WTC11 (cell line): ENCODE data around the gene CX3CR1. TPM values are rescaled to one million over a fixed set of nuclear protein-coding genes. Genes with fewer than 3 reads are reported as not detected.

ENCODE experiments used
- ATAC-seq: fragments of 200-7000 bp; cut with Tn5 transposase; 2 replicates; pipeline ENCODE4 v1.10.0; 2021; ENCODE audit warnings: mild to moderate bottlenecking, moderate library complexity
- CTCF ChIA-PET: fragments of 300-600 bp; sonication (Branson Sonifier 250); formaldehyde crosslinking; loops from one replicate; lab custom pipeline; 2021; ENCODE audit warnings: antibody characterized with exemption; lab: Charles Lee
- POLR2A ChIA-PET: fragments of 350-600 bp; sonication (Branson Sonifier 250); formaldehyde crosslinking; loops from one replicate; lab custom pipeline; 2021; ENCODE audit warnings: antibody characterized with exemption; lab: Charles Lee
- DNase-seq: peaks from one replicate; pipeline ENCODE4 v3.0.0; 2021; ENCODE audit warnings: low spot score
- H3K27ac Mint-ChIP-seq: 2 replicates; pipeline ENCODE4 v1.8.0; 2021; ENCODE audit warnings: mixed read lengths
- H3K27me3 Mint-ChIP-seq: 2 replicates; pipeline ENCODE4 v1.8.0; 2021; ENCODE audit warnings: low read depth, mild to moderate bottlenecking, moderate library complexity, mixed read lengths
- H3K36me3 Mint-ChIP-seq: 2 replicates; pipeline ENCODE4 v1.8.0; 2021; ENCODE audit warnings: mixed read lengths
- H3K4me1 Mint-ChIP-seq: 2 replicates; pipeline ENCODE4 v1.8.0; 2022; ENCODE audit warnings: mixed read lengths
- H3K4me3 Mint-ChIP-seq: 2 replicates; pipeline ENCODE4 v1.8.0; 2021; ENCODE audit warnings: mild to moderate bottlenecking, moderate library complexity, mixed read lengths
- H3K9me3 Mint-ChIP-seq: 2 replicates; pipeline ENCODE4 v1.8.0; 2021; ENCODE audit warnings: mixed read lengths
- CREM ChIP-seq: sonication (generic); formaldehyde crosslinking; IDR thresholded peaks from 2 replicates; pipeline ENCODE4 v1.8.1; 2022; ENCODE audit warnings: mild to moderate bottlenecking, missing genetic modification reagents, moderate library complexity
- E2F5 ChIP-seq: sonication (generic); formaldehyde crosslinking; IDR thresholded peaks from 2 replicates; pipeline ENCODE4 v1.8.1; 2022; ENCODE audit warnings: mild to moderate bottlenecking, moderate library complexity, missing genetic modification reagents
- EMX1 ChIP-seq: fragments of 250-450 bp; sonication (Bioruptor Pico); IDR thresholded peaks from 2 replicates; pipeline ENCODE4 v1.8.0; 2021; ENCODE audit warnings: mild to moderate bottlenecking
- ESRRA ChIP-seq: sonication (generic); formaldehyde crosslinking; IDR thresholded peaks from 2 replicates; pipeline ENCODE4 v1.8.1; 2022; ENCODE audit warnings: mild to moderate bottlenecking, missing genetic modification reagents, borderline replicate concordance
- GRHL2 ChIP-seq: fragments of 250-450 bp; sonication (Bioruptor Pico); IDR thresholded peaks from 2 replicates; pipeline ENCODE4 v1.8.0; 2022; ENCODE audit warnings: mild to moderate bottlenecking, moderate library complexity; ENCODE audit not compliant: insufficient replicate concordance, severe bottlenecking
- HMGA2 ChIP-seq: fragments of 250-450 bp; sonication (Bioruptor Pico); IDR thresholded peaks from 2 replicates; pipeline ENCODE4 v1.4.0; 2021; ENCODE audit warnings: mild to moderate bottlenecking, moderate library complexity
- MYBL2 ChIP-seq: sonication (generic); formaldehyde crosslinking; IDR thresholded peaks from 2 replicates; pipeline ENCODE4 v1.8.1; 2023; ENCODE audit warnings: mild to moderate bottlenecking, moderate library complexity, missing genetic modification reagents
- NR1H2 ChIP-seq: sonication (generic); formaldehyde crosslinking; IDR thresholded peaks from 2 replicates; pipeline ENCODE4 v1.9.0; 2021; ENCODE audit warnings: mild to moderate bottlenecking, moderate library complexity, missing genetic modification reagents
- PRDM15 ChIP-seq: sonication (generic); formaldehyde crosslinking; IDR thresholded peaks from 2 replicates; pipeline ENCODE4 v1.8.0; 2022; ENCODE audit warnings: missing genetic modification reagents
- PRRX2 ChIP-seq: fragments of 250-450 bp; sonication (Bioruptor Pico); IDR thresholded peaks from 2 replicates; pipeline ENCODE4 v1.8.0; 2021; ENCODE audit warnings: mild to moderate bottlenecking
- SP1 ChIP-seq: sonication (generic); formaldehyde crosslinking; conservative IDR thresholded peaks from 2 replicates; pipeline ENCODE4 v1.8.1; 2022; ENCODE audit warnings: missing genetic modification reagents
- TEAD1 ChIP-seq: sonication (generic); formaldehyde crosslinking; IDR thresholded peaks from 2 replicates; pipeline ENCODE4 v1.8.0; 2022; ENCODE audit warnings: mild to moderate bottlenecking, missing genetic modification reagents
- ZMAT4 ChIP-seq: fragments of 250-450 bp; sonication (Bioruptor Pico); IDR thresholded peaks from 2 replicates; pipeline ENCODE4 v1.9.0; 2021; ENCODE audit warnings: mild to moderate bottlenecking
- ZNF281 ChIP-seq: sonication (generic); formaldehyde crosslinking; IDR thresholded peaks from 2 replicates; pipeline ENCODE4 v1.8.0; 2023; ENCODE audit warnings: mild to moderate bottlenecking, missing genetic modification reagents
- ZNF423 ChIP-seq: fragments of 250-450 bp; sonication (Bioruptor Pico); IDR thresholded peaks from 2 replicates; pipeline ENCODE4 v2.1.2; 2022; ENCODE audit warnings: mild to moderate bottlenecking, moderate library complexity
- ZNF512 ChIP-seq: sonication (generic); formaldehyde crosslinking; IDR thresholded peaks from 2 replicates; pipeline ENCODE4 v1.8.1; 2022; ENCODE audit warnings: missing genetic modification reagents, borderline replicate concordance
- ZNF532 ChIP-seq: fragments of 250-450 bp; sonication (Bioruptor Pico); IDR thresholded peaks from 2 replicates; pipeline ENCODE4 v1.9.0; 2021; ENCODE audit warnings: mild to moderate bottlenecking, borderline replicate concordance
- ZSCAN18 ChIP-seq: fragments of 250-450 bp; sonication (Bioruptor Pico); IDR thresholded peaks from 2 replicates; pipeline ENCODE4 v2.1.2; 2022; ENCODE audit warnings: mild to moderate bottlenecking, moderate library complexity
- total RNA-seq: library from RNA; stranded (reverse); gene quantifications from 3 replicates; pipeline ENCODE4 v1.2.3, GENCODE V29; 2021

Gene CX3CR1
- total RNA-seq, 1 experiment from 2014 or later: 0.11 TPM

GRCh38 chr3:39234651-39235050 lies 45.2 kb downstream of the CX3CR1 start (continued):
- TF ChIP-seq ZNF532 (CRISPR knock-in tag) (no peak), E2F5 (CRISPR knock-in tag) (no peak), PRRX2 (no peak), TEAD1 (CRISPR knock-in tag) (no peak), ZSCAN18 (CRISPR knock-in tag) (no peak), CREM (CRISPR knock-in tag) (no peak), GRHL2 (CRISPR knock-in tag) (no peak), PRDM15 (CRISPR knock-in tag) (no peak), HMGA2 (no peak), ESRRA (CRISPR knock-in tag) (no peak), ZNF281 (CRISPR knock-in tag) (no peak), EMX1 (CRISPR knock-in tag) (no peak), SP1 (no peak)

GRCh38 chr3:39232859-39233258 lies 47.0 kb downstream of the CX3CR1 start:
- H3K4me1 Mint-ChIP-seq: peaks cover 4% of the 10 kb centered on the region
- H3K27me3 Mint-ChIP-seq: peaks cover 2% of the 10 kb centered on the region; the same call in 1 of the 2 replicates
- H3K4me3 Mint-ChIP-seq: no peak overlapping the region
- ATAC-seq (no peak), DNase-seq (no peak)
- H3K27ac Mint-ChIP-seq: no peak overlapping the region
- POLR2A ChIA-PET: no interaction called here
- H3K36me3 Mint-ChIP-seq: no peaks in the 10 kb centered on the region
- H3K9me3 Mint-ChIP-seq: peaks cover 8% of the 10 kb centered on the region; the same call in 1 of the 2 replicates
- CTCF ChIA-PET: interaction anchor here (1.3 to 2.9 kb wide), 2 partner anchors 21 to 55 kb away, joined by 6 to 22 read pairs; no protein-coding TSS in a partner anchor
- TF ChIP-seq ZMAT4 (CRISPR knock-in tag) (no peak), ZNF281 (CRISPR knock-in tag) (no peak), ZNF512 (CRISPR knock-in tag) (no peak), ZNF423 (CRISPR knock-in tag) (no peak), GRHL2 (CRISPR knock-in tag) (no peak), NR1H2 (no peak), MYBL2 (CRISPR knock-in tag) (no peak)
